Measurements from ENCODE around the gene MPP2.

DNA sequence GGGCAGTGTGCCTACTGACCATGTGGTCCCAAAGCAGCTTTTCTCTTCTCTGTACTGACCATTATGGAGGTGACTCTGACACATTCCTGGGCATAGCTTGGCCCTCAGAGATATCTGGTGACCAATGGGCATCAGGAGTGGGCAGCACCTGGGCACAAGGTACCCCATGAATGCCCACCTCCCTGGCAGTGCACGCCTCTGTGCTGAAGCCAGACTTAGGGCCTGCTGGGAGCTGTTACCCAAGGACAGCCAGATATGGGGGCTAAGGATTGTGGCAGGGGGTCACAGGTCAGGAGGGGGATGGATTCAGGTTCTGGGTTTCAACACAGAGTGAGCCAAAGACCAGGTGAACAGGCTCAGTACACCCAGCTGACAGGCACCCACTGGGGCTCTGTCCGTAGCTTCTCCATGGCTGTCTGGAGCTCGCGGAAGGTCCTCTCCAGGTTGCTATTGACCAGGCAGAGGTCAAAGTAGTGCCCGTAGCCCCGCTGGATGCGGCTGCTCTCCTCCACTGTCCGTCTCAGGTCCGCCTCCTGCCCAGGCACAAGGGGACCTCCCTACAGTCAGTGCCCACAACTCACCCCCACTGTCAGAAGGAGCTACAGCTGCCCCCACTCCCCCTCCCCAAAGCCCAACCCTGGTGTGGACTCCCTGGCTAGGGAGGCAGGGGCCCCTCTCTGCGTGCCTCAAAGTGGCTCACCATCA lies 29.7 kb downstream of the MPP2 start:
- TF ChIP-seq EZH2phosphoT487 (IDR thresholded peaks at IDR 0.05; ENCODE audit: insufficient read depth, low read depth) (no peak), EZH2 (IDR thresholded peaks at IDR 0.05; ENCODE audit: insufficient read depth, poor library complexity, severe bottlenecking) (no peak)

Measured in GM23248 (cell line).